Activated CD8-positive, alpha-beta T cell treated with anti-CD3 and anti-CD28 coated beads for 36 hours (primary cell): ENCODE measurements around the gene CHI3L1. TPM values are rescaled to one million over a fixed set of nuclear protein-coding genes. Genes with fewer than 3 reads are reported as not detected.
"Not testable (repeated sequence)": the region's sequence is repeated elsewhere in the genome, so short reads cannot be mapped to it uniquely, and the experiment has no call there.

Experiments
- ATAC-seq: fragments of 200-7000 bp; cut with Tn5 transposase; one replicate; pipeline ENCODE4 v1.10.0; 2021; ENCODE audit warnings: mild to moderate bottlenecking, moderate library complexity
- CTCF ChIA-PET: fragments of 350-600 bp; sonication (Branson Sonifier 250); formaldehyde crosslinking; loops from one replicate; lab custom pipeline; 2021; ENCODE audit warnings: antibody characterized with exemption; lab: Charles Lee
- POLR2A ChIA-PET: fragments of 350-600 bp; sonication (Branson Sonifier 250); formaldehyde crosslinking; loops from one replicate; lab custom pipeline; 2021; ENCODE audit warnings: antibody characterized with exemption; lab: Charles Lee
- DNase-seq: peaks from one replicate; pipeline ENCODE4 v3.0.0-alpha.2; 2020
- H3K27ac Mint-ChIP-seq: one replicate; pipeline ENCODE4 v1.8.0; 2021; ENCODE audit warnings: mild to moderate bottlenecking, mixed read lengths
- H3K27me3 Mint-ChIP-seq: one replicate; pipeline ENCODE4 v1.8.0; 2021; ENCODE audit warnings: mixed read lengths
- H3K36me3 Mint-ChIP-seq: one replicate; pipeline ENCODE4 v1.8.0; 2021; ENCODE audit warnings: low read depth, mixed read lengths
- H3K4me1 Mint-ChIP-seq: one replicate; pipeline ENCODE4 v1.8.0; 2021; ENCODE audit warnings: low read depth, mixed read lengths
- H3K4me3 Mint-ChIP-seq: one replicate; pipeline ENCODE4 v1.8.0; 2021; ENCODE audit warnings: mild to moderate bottlenecking, moderate library complexity, mixed read lengths
- H3K9me3 Mint-ChIP-seq: one replicate; pipeline ENCODE4 v1.8.0; 2021; ENCODE audit warnings: mixed read lengths
- CTCF ChIP-seq: fragments of 200-600 bp; IDR thresholded peaks from one replicate; pipeline ENCODE4 v1.8.0; 2022; ENCODE audit warnings: antibody characterized with exemption, mild to moderate bottlenecking
- intact Hi-C: fragments of 100-400 bp; cut with micrococcal nuclease; formaldehyde crosslinking; loops from one replicate; pipeline ENCODE4 v1.10.0; 2022
- total RNA-seq, 2 experiments: library from RNA; stranded (reverse); gene quantifications; one replicate each; pipeline ENCODE4 v1.2.3, GENCODE V29; 2021

CHI3L1 gene
- not detected for total RNA-seq

DNA sequence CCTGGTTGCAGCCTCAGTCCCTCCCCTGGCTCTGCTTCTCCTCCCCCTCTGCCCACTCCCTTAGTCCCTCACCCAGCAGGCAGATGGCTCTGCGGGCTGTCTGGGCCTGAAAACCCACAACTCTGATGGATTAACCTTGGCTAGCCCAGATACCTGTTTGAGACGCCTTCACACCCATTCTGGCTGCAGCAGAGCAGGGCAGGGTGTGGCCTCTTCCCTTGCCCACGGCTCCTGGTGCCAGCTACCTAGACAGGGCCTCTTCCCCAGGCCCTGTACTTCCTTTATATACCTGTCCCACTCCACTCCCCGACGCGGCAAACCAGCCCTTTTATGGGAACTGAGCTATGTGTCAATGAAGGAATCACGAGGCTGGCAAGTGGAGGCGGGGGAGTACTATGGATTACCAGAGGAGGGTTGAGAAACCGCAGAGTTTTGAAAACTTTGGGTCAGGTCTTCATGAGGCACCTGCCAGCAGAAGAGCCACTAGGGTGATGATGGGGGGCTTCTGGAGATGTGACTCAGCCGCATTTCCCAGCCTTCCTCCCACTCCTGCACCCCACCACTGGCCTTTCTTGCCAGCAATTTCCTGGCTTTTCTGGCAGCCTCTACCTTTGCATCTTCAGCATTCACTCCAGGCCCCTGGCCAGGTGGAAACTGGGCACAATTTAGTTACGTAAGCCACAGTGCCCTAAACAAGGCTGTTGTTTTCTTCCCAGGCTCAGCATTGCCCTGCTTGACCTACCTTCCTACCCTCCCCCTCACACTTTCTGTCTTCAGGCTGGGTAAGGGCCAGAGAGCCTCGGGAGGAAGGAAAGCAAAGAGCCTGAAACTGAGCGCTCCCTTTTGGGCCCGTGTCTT, at the start of gene CHI3L1:
TSS of gene CHI3L1 (minus strand) at position 259 of the 858 bp plus-strand sequence. CDS start at position 178, 81 bp downstream.
- CTCF ChIA-PET, result interaction anchor here (0.6 to 1.1 kb wide), 2 partner anchors 13 to 15 kb away, joined by 3 read pairs; no protein-coding TSS in a partner anchor
- ATAC-seq (peak; percentile 53), DNase-seq (peak; percentile 7)
- intact Hi-C loops, result no loop called here
- TF ChIP-seq CTCF, result no peak
- Mint-ChIP-seq H3K4me3 (no peak within 1 kb of the TSS), H3K4me1 (peaks cover 4% of the 10 kb centered on the region), H3K9me3 (no peaks in the 10 kb centered on the region), H3K36me3 (no peaks in the 10 kb centered on the region), H3K27ac (no peak within 1 kb of the TSS), H3K27me3 (peaks cover 2% of the 10 kb centered on the region)
- POLR2A ChIA-PET, result no interaction called here

DNA sequence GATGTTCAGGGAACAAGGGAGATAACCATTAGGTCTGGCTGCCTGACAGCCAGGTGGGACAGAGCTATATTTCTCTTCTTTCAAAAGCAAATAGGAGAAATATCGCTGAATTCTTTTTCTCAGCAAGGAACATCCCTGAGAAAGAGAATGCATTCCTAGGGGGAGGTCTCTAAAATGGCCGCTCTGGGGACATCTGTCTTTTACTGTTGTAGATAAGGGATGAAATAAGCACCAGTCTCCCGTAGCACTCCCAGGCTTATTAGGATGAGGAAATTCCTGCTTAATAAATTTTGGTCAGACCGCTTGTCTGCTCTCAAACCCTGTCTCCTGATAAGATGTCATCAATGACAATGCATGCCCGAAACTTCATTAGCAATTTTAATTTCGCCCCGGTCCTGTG, 48.4 kb upstream of the CHI3L1 start:
- peaks cover 22% of the 10 kb centered on the region for H3K9me3 Mint-ChIP-seq
- H3K4me3 Mint-ChIP-seq, DNase-seq, H3K27ac Mint-ChIP-seq, H3K27me3 Mint-ChIP-seq, intact Hi-C loops, H3K36me3 Mint-ChIP-seq, H3K4me1 Mint-ChIP-seq, ATAC-seq, POLR2A ChIA-PET: not testable (repeated sequence)
- CTCF ChIA-PET, result interaction anchor here (2.3 kb wide), 1 partner anchor 19 kb away, joined by 9 read pairs; no protein-coding TSS in a partner anchor

GRCh38 chr1:203229471-203230135, 43.1 kb upstream of the CHI3L1 start, which contains the start of gene CHIT1:
Gene CHIT1 (minus strand): TSS chr1:203229673. CDS start chr1:203229636, 37 bp downstream.
- POLR2A ChIA-PET, result no interaction called here
- Mint-ChIP-seq H3K27ac (no peak within 1 kb of the TSS), H3K9me3 (peaks cover 6% of the 10 kb centered on the region), H3K27me3 (peaks cover 2% of the 10 kb centered on the region), H3K4me3 (no peak within 1 kb of the TSS), H3K36me3 (no peaks in the 10 kb centered on the region), H3K4me1 (no peaks in the 10 kb centered on the region)
- DNase-seq (no peak), ATAC-seq (no peak)
- CTCF ChIA-PET, result no interaction called here
- TF ChIP-seq CTCF, result no peak
- intact Hi-C loops, result no loop called here

DNA sequence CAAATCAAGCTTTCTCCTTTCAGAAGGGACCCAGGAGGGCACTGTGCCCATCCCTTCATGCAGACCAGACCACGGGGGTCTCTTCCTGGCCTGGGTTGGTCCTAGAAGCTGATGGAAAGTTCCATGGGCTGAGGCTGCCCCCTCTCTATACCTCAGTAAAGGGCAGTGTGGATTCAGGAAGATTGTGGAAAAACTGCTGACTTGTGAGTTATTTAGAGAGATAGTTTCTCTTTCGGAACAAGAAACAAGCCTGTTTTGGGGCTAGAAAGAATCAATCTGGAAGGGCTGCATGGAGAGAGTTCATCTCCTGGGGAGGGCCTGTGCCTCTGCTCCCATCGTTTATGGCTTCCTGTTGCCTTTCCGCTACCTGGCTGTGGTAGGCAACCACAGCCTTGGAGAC, 42.2 kb upstream of the CHI3L1 start:
- peaks cover 2% of the 10 kb centered on the region for H3K27me3 Mint-ChIP-seq
- no peak overlapping the region for H3K4me3 Mint-ChIP-seq
- H3K4me1 Mint-ChIP-seq, result no peaks in the 10 kb centered on the region
- ChIA-PET POLR2A (interaction anchor here (0.6 kb wide), 1 partner anchor 12 kb away, joined by 3 read pairs; no protein-coding TSS in a partner anchor), CTCF (interaction anchor here (1.3 to 2.3 kb wide), 3 partner anchors 12 to 191 kb away, joined by 3 to 8 read pairs (median 6); no protein-coding TSS in a partner anchor)
- intact Hi-C loops, result no loop called here
- peaks cover under 1% of the 10 kb centered on the region for H3K9me3 Mint-ChIP-seq
- no peak overlapping the region for H3K27ac Mint-ChIP-seq
- no peak for TF ChIP-seq CTCF
- DNase-seq (no peak), ATAC-seq (no peak)
- H3K36me3 Mint-ChIP-seq, result no peaks in the 10 kb centered on the region

GRCh38 chr1:203227371-203228083, 41.0 kb upstream of the CHI3L1 start:
- DNase-seq, result no peak
- TF ChIP-seq CTCF, result no peak
- Mint-ChIP-seq H3K27ac (no peak overlapping the region), H3K27me3 (peaks cover 2% of the 10 kb centered on the region), H3K4me1 (no peaks in the 10 kb centered on the region), H3K9me3 (no peaks in the 10 kb centered on the region), H3K4me3 (no peak overlapping the region), H3K36me3 (no peaks in the 10 kb centered on the region)
- CTCF ChIA-PET, result interaction anchor here (1.3 to 2.3 kb wide), 3 partner anchors 11 to 192 kb away, joined by 3 to 8 read pairs (median 6); no protein-coding TSS in a partner anchor
- intact Hi-C loops, result no loop called here
- POLR2A ChIA-PET, result interaction anchor here (1.3 kb wide), 1 partner anchor 51 kb away, joined by 3 read pairs; the partner anchor contains the start of gene MYBPH
- no peak for ATAC-seq
